ENCODE measurements around the gene AGMAT. TPM values are rescaled to one million over a fixed set of nuclear protein-coding genes. Genes with fewer than 3 reads are reported as not detected.

AGMAT gene
- total and polyA plus RNA-seq, 2 of the 4 experiments (the other 2 are of a cell fraction), result 0.18 to 0.26 TPM

GRCh38 chr1:15625056-15625917 is 40.4 kb upstream of the AGMAT start (continued):
- no peak for TF ChIP-seq MAZ (IDR thresholded peaks at IDR 0.05; ENCODE audit: borderline replicate concordance, low read depth, low read length)

- no peak overlapping the region for H3K56ac ChIP-seq (ENCODE audit: extremely low read depth, insufficient read depth, low read length)
- no peak for ATAC-seq (ENCODE audit: low read depth)
- no peak overlapping the region for H4K5ac ChIP-seq (ENCODE audit: low read depth, low read length)
- H3K4me1 ChIP-seq (ENCODE audit: control insufficient read depth, insufficient read depth, low read length), result peaks cover 8% of the 10 kb centered on the region
- no peak overlapping the region for H3K14ac ChIP-seq (replicated peaks; ENCODE audit: low read depth, low read length)
- no CpG with 5 or more reads among the region's 3 CpGs for WGBS, 2 experiments (ENCODE audit: extremely low coverage in 2 of 2, insufficient read length in 1 of 2)
- H2AFZ ChIP-seq (replicated peaks; ENCODE audit: low read length, poor library complexity), result no peak overlapping the region
- no peak overlapping the region for H2AK9ac ChIP-seq (replicated peaks; ENCODE audit: low read depth, low read length, poor library complexity)
- peaks cover 3% of the 10 kb centered on the region for H3K36me3 ChIP-seq (ENCODE audit: control insufficient read depth, insufficient read depth, low read length)
- H3K4me2 ChIP-seq (ENCODE audit: low read depth, low read length), result no peak overlapping the region
- no peak overlapping the region for H3K27ac ChIP-seq (ENCODE audit: insufficient read depth, low read length)
- no peak overlapping the region for H2BK5ac ChIP-seq (ENCODE audit: low read depth, low read length, poor library complexity, severe bottlenecking)
- H2BK120ac ChIP-seq (ENCODE audit: low read depth, low read length), result no peak overlapping the region
- no peak overlapping the region for H3K23ac ChIP-seq (ENCODE audit: low read depth, low read length)
- dilution Hi-C loops (cut with HindIII; ENCODE audit: low sequenced_read_pairs, unreplicated experiment) (no loop called here), in situ Hi-C loops (cut with MboI; ENCODE audit: low sequenced_read_pairs) (no loop called here), intact Hi-C loops (cut with micrococcal nuclease) (no loop called here)
- H3K4ac ChIP-seq (ENCODE audit: low read depth, low read length), result no peak overlapping the region
- no peak overlapping the region for H3K18ac ChIP-seq (ENCODE audit: low read depth, low read length)
- BruUV-seq (replicated peaks), result no TSS peak
- no peak overlapping the region for H2AK5ac ChIP-seq (ENCODE audit: low read depth, low read length)
- no peak overlapping the region for H3K4me3 ChIP-seq (ENCODE audit: insufficient read depth, low read depth, low read length)
- DNase-seq, result no peak
- no peak overlapping the region for H4K91ac ChIP-seq (ENCODE audit: insufficient read depth, low read depth, low read length)
- POLR2A ChIA-PET (ENCODE audit: unreplicated experiment), result no interaction called here
- no peak overlapping the region for H3K9ac ChIP-seq (ENCODE audit: low read depth, low read length)
- H4K8ac ChIP-seq (ENCODE audit: low read depth in 2 of 2, low read length in 2 of 2), result no peak overlapping the region
- CTCF ChIA-PET, result no interaction called here
- no peak overlapping the region for H2BK15ac ChIP-seq (ENCODE audit: low read depth, low read length)
- no peaks in the 10 kb centered on the region for H3K9me3 ChIP-seq (ENCODE audit: control insufficient read depth, insufficient read depth, low read length)
- H4K20me1 ChIP-seq (ENCODE audit: insufficient read depth, low read length), result peaks cover 37% of the 10 kb centered on the region
- no peak overlapping the region for H2BK20ac ChIP-seq (ENCODE audit: low read depth, low read length)
- peaks cover 24 to 61% of the 10 kb centered on the region in 2 experiments; a peak in 3 of 4 replicates for H3K79me1 ChIP-seq (ENCODE audit: low read depth in 1 of 2, low read length in 2 of 2)
- H3K27me3 ChIP-seq (ENCODE audit: control insufficient read depth, insufficient read depth, low read length), result no peaks in the 10 kb centered on the region
- peaks cover 20% of the 10 kb centered on the region for H3K9me1 ChIP-seq (ENCODE audit: insufficient read depth, low read length)
- TF ChIP-seq MAZ (IDR thresholded peaks at IDR 0.05; ENCODE audit: borderline replicate concordance, low read depth, low read length) (no peak), ELK1 (IDR thresholded peaks at IDR 0.05; ENCODE audit: borderline replicate concordance, low read depth, low read length) (no peak), SMC3 (IDR thresholded peaks at IDR 0.05; ENCODE audit: low read depth, low read length) (no peak), MXI1 (IDR thresholded peaks at IDR 0.05; ENCODE audit: borderline replicate concordance, low read depth, low read length) (no peak), CEBPB (IDR thresholded peaks at IDR 0.05; ENCODE audit: low read depth, low read length) (no peak), BHLHE40 (IDR thresholded peaks at IDR 0.05; ENCODE audit: low read depth, low read length) (no peak), RCOR1 (IDR thresholded peaks at IDR 0.05; ENCODE audit: insufficient replicate concordance, low read length) (no peak), FOS (IDR thresholded peaks at IDR 0.05; ENCODE audit: low read depth, low read length) (no peak), NFE2L2 (IDR thresholded peaks at IDR 0.05; ENCODE audit: low read depth, low read length) (no peak), MAFK (IDR thresholded peaks at IDR 0.05; ENCODE audit: low read depth, low read length) (no peak), CHD1 (IDR thresholded peaks at IDR 0.05; ENCODE audit: low read depth, low read length) (no peak), CTCF (conservative IDR thresholded peaks at IDR 0.05; ENCODE audit: low read depth, low read length) (no peak), RFX5 (IDR thresholded peaks at IDR 0.05; ENCODE audit: low read depth, low read length) (no peak)
Measured at GRCh38 chr1:15624133-15624714, 39.4 kb upstream of the AGMAT start.

Measured in IMR-90 (cell line).